Activated CD4-positive, alpha-beta T cell treated with anti-CD3 and anti-CD28 coated beads, Interleukin-2, Interleukin-6, amounts not matched to agents 100 ng/mL and 50 ng/mL, durations not matched to agents 16 hours and 8 hours (primary cell): Measurements from ENCODE around the gene APBA3.

ENCODE experiments used
- DNase-seq: peaks from one replicate; pipeline ENCODE4 v3.0.0-alpha.2; 2020

APBA3 gene

GRCh38 chr19:3788996-3789778, 27.7 kb upstream of the APBA3 start:
- DNase-seq = no peak

GRCh38 chr19:3785938-3786824, 24.7 kb upstream of the APBA3 start, which contains the start of gene MATK:
MATK (minus strand) TSS chr19:3786381; CDS start chr19:3785135, 1,246 bp downstream.
- no peak for DNase-seq

- peak; percentile 12 for DNase-seq
These were observed 24.0 kb upstream of the APBA3 start for GRCh38 chr19:3785451-3785937.

- DNase-seq = no peak
These were observed 23.3 kb upstream of the APBA3 start for GRCh38 chr19:3784607-3785450.

- DNase-seq = peak; percentile 32
These were observed 22.4 kb upstream of the APBA3 start for GRCh38 chr19:3783660-3784584.

- no peak for DNase-seq
These were observed 21.4 kb upstream of the APBA3 start for GRCh38 chr19:3782903-3783302.

- DNase-seq = no peak
These were observed 20.8 kb upstream of the APBA3 start for GRCh38 chr19:3782330-3782729.

- no peak for DNase-seq
These were observed 20.1 kb upstream of the APBA3 start for GRCh38 chr19:3781603-3782002.

GRCh38 chr19:3780786-3781304, 19.4 kb upstream of the APBA3 start:
- DNase-seq = no peak

- no peak for DNase-seq
These were observed 17.6 kb upstream of the APBA3 start for GRCh38 chr19:3778899-3779723.

GRCh38 chr19:3778104-3778867, 16.8 kb upstream of the APBA3 start:
- no peak for DNase-seq

- DNase-seq = no peak
These were observed 15.1 kb upstream of the APBA3 start for GRCh38 chr19:3776479-3777040.

- DNase-seq = no peak
These were observed 14.3 kb upstream of the APBA3 start for GRCh38 chr19:3775831-3776230.

GRCh38 chr19:3775374-3775711, 13.9 kb upstream of the APBA3 start:
- no peak for DNase-seq

GRCh38 chr19:3774621-3775373, 13.3 kb upstream of the APBA3 start:
- DNase-seq = no peak

- no peak for DNase-seq
These were observed 12.5 kb upstream of the APBA3 start for GRCh38 chr19:3773814-3774515.

GRCh38 chr19:3771906-3772455, 10.5 kb upstream of the APBA3 start, which contains the start of gene RAX2:
RAX2 (minus strand) TSS chr19:3772228; CDS start chr19:3771742, 486 bp downstream.
- no peak for DNase-seq
